HepG2 (cell line): ENCODE measurements around the gene COG5. TPM values are rescaled to one million over a fixed set of nuclear protein-coding genes. Genes with fewer than 3 reads are reported as not detected.
A peak's percentile ranks its signal among the peaks of the same experiment; 100 is the strongest.

ENCODE experiments used
- CBX1 ChIP-seq: IDR thresholded peaks from one replicate; pipeline ENCODE4 v1.6.1; 2016; ENCODE audit warnings: antibody characterized with exemption, low read depth
- CREB1 ChIP-seq, 2 experiments: fragments of 450-650 bp in 1 of 2; IDR thresholded peaks; 2 replicates each; pipeline ENCODE4 v1.6.1; 2016 to 2017; ENCODE audit warnings: control low read depth in 1 of 2, mild to moderate bottlenecking in 1 of 2, missing compliant biosample characterization in 1 of 2, missing genetic modification characterization in 1 of 2
- FOXJ3 ChIP-seq: sonication (generic); formaldehyde crosslinking; IDR thresholded peaks from 2 replicates; pipeline ENCODE4 v1.4.0; 2020; ENCODE audit warnings: missing genetic modification reagents, mild to moderate bottlenecking, borderline replicate concordance
- FUBP1 ChIP-seq: sonication (generic); formaldehyde crosslinking; IDR thresholded peaks from 2 replicates; pipeline ENCODE4 v1.5.1; 2020; ENCODE audit warnings: missing genetic modification reagents, mild to moderate bottlenecking, borderline replicate concordance
- HDAC2 ChIP-seq: sonication (generic); formaldehyde crosslinking; IDR thresholded peaks from 2 replicates; pipeline ENCODE4 v1.4.0; 2020; ENCODE audit warnings: missing genetic modification reagents
- NFKBIZ ChIP-seq: IDR thresholded peaks from 2 replicates; pipeline ENCODE4 v1.6.1; 2018; ENCODE audit warnings: missing genetic modification reagents, missing compliant biosample characterization
- NR2F1 ChIP-seq, 2 experiments: fragments of 450-650 bp in 1 of 2; formaldehyde crosslinking in 1 of 2; IDR thresholded peaks; 2 replicates each; pipeline versions ENCODE4 v1.5.0 to v1.6.1; 2016 to 2020; ENCODE audit warnings: mild to moderate bottlenecking in 1 of 2, missing compliant biosample characterization in 1 of 2, missing genetic modification reagents in 1 of 2, moderate library complexity in 1 of 2
- RFX1 ChIP-seq: fragments of 450-650 bp; IDR thresholded peaks from 2 replicates; pipeline ENCODE4 v1.6.1; 2017
- SUZ12 ChIP-seq: fragments of 150-350 bp; IDR thresholded peaks from 2 replicates; pipeline ENCODE4 v1.6.1; 2014; ENCODE audit warnings: low read depth, low read length
- TARDBP ChIP-seq: sonication (generic); formaldehyde crosslinking; IDR thresholded peaks from 2 replicates; pipeline ENCODE4 v1.8.0; 2022; ENCODE audit warnings: mild to moderate bottlenecking, missing genetic modification reagents
- ZBTB25 ChIP-seq: IDR thresholded peaks from 2 replicates; pipeline ENCODE4 v1.6.1; 2018; ENCODE audit warnings: missing genetic modification reagents
- ZNF280B ChIP-seq: sonication (generic); formaldehyde crosslinking; IDR thresholded peaks from 2 replicates; pipeline ENCODE4 v1.5.0; 2020; ENCODE audit warnings: missing genetic modification reagents, mild to moderate bottlenecking, borderline replicate concordance
- polyA plus RNA-seq, 8 experiments: library from polyadenylated mRNA; depleted of rRNA in 3 of 8; stranded (reverse) in 7 of 8; unstranded in 1 of 8; fragments of >200 nt; fragmentation: Illumina TruSeq in 4 of 8; extraction: Trizol in 4 of 8; gene quantifications; 2 replicates each; pipeline versions ENCODE4 v1.2.1 to v1.2.3, GENCODE V29; 2011 to 2016; ENCODE audit warnings: low read depth in 4 of 8, missing spikeins in 1 of 8, mixed read lengths in 1 of 8; ENCODE audit not compliant: insufficient read depth in 1 of 8
- total RNA-seq, 5 experiments: library from RNA; depleted of rRNA; stranded (reverse); fragments of >200 nt; fragmentation: Illumina TruSeq; extraction: Trizol; gene quantifications; 2 replicates each; pipeline ENCODE4 v1.2.3, GENCODE V29; 2016; ENCODE audit warnings: low read depth in 1 of 5
- TF ChIP-seq, protein P1 (sequence below): IDR thresholded peaks from 2 replicates; pipeline ENCODE4 v1.6.1; 2016; ENCODE audit warnings: missing compliant biosample characterization, missing genetic modification reagents, borderline replicate concordance
- TF ChIP-seq, protein P2 (sequence below): sonication (generic); formaldehyde crosslinking; IDR thresholded peaks from 2 replicates; pipeline ENCODE4 v1.4.0; 2020; ENCODE audit warnings: mild to moderate bottlenecking, missing genetic modification reagents
- TF ChIP-seq, protein P3 (sequence below): sonication (generic); formaldehyde crosslinking; IDR thresholded peaks from 2 replicates; pipeline ENCODE4 v1.4.0; 2020; ENCODE audit warnings: missing genetic modification reagents

The COG5 gene
- total and polyA plus RNA-seq, 2 of the 13 experiments (the other 11 are each of a cell fraction or from before 2014, with no cell fraction given): 20.4 to 31.3 TPM

DNA sequence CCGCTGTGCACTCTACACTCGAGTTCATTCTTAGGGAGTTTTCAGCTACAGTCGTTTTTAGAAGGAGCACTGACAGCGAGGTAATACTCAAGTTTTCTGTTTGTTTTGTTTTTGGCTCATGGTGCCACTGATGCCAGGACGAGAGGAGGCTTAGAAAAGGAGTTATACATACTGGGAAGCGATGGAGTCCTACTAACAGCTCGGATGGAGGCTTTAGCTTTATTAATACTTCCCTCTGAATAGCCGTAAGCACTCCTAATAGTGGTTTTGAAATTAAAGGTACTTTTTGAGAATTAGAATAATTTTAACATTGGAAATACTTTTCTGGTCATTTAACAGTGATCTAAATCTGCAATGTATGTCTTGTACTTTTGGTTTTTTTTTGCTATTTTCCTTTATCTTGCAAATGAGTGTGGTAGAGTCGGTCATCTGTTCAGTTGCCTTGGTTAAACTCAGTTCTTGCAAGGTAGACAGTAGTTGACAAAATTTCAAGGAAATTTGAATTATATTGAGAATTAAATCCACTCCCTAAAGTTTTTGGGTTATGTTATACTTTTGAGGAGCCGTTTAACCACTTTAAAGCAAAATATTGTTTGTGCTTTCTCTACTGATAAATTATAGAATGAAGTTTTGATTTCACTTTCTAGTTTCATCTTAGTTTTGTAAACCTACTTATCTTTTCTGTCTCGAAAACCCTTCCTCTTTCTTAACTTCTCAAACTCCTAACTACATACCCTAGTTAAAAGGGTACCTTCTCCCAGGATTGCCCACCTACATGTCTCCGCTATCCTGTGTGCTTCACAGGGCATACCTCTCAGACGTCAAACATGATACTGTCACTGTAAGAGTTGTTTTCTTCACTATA lies 393.4 kb downstream of the COG5 start (continued):
- TF ChIP-seq NR2F1 (CRISPR knock-in tag; IDR thresholded peaks at IDR 0.05): no peak
- TF ChIP-seq CREB1 (IDR thresholded peaks at IDR 0.05): no peak
- TF ChIP-seq CREB1 (CRISPR knock-in tag; IDR thresholded peaks at IDR 0.05): peak; percentile 50; the same call in 1 of the 2 replicates
- 0 out of 2 replicates have a peak, but pooled peaks have one; percentile 3 for TF ChIP-seq TARDBP (CRISPR knock-in tag)
- TF ChIP-seq FOXJ3 (CRISPR knock-in tag): peak; percentile 17; the same call in 1 of the 2 replicates
- TF ChIP-seq RFX1: no peak
- TF ChIP-seq ZBTB25 (CRISPR knock-in tag): 0 out of 2 replicates have a peak, but pooled peaks have one; percentile 14
- 0 out of 2 replicates have a peak, but pooled peaks have one; percentile 11 for TF ChIP-seq NFKBIZ
- no peak for TF ChIP-seq SUZ12
- TF ChIP-seq, protein P1, sequence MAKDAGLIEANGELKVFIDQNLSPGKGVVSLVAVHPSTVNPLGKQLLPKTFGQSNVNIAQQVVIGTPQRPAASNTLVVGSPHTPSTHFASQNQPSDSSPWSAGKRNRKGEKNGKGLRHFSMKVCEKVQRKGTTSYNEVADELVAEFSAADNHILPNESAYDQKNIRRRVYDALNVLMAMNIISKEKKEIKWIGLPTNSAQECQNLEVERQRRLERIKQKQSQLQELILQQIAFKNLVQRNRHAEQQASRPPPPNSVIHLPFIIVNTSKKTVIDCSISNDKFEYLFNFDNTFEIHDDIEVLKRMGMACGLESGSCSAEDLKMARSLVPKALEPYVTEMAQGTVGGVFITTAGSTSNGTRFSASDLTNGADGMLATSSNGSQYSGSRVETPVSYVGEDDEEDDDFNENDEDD (CRISPR knock-in tag): no peak
- TF ChIP-seq, protein P2, sequence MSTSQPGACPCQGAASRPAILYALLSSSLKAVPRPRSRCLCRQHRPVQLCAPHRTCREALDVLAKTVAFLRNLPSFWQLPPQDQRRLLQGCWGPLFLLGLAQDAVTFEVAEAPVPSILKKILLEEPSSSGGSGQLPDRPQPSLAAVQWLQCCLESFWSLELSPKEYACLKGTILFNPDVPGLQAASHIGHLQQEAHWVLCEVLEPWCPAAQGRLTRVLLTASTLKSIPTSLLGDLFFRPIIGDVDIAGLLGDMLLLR (CRISPR knock-in tag): peak; percentile 42; the same call in 1 of the 2 replicates
- TF ChIP-seq, protein P3, sequence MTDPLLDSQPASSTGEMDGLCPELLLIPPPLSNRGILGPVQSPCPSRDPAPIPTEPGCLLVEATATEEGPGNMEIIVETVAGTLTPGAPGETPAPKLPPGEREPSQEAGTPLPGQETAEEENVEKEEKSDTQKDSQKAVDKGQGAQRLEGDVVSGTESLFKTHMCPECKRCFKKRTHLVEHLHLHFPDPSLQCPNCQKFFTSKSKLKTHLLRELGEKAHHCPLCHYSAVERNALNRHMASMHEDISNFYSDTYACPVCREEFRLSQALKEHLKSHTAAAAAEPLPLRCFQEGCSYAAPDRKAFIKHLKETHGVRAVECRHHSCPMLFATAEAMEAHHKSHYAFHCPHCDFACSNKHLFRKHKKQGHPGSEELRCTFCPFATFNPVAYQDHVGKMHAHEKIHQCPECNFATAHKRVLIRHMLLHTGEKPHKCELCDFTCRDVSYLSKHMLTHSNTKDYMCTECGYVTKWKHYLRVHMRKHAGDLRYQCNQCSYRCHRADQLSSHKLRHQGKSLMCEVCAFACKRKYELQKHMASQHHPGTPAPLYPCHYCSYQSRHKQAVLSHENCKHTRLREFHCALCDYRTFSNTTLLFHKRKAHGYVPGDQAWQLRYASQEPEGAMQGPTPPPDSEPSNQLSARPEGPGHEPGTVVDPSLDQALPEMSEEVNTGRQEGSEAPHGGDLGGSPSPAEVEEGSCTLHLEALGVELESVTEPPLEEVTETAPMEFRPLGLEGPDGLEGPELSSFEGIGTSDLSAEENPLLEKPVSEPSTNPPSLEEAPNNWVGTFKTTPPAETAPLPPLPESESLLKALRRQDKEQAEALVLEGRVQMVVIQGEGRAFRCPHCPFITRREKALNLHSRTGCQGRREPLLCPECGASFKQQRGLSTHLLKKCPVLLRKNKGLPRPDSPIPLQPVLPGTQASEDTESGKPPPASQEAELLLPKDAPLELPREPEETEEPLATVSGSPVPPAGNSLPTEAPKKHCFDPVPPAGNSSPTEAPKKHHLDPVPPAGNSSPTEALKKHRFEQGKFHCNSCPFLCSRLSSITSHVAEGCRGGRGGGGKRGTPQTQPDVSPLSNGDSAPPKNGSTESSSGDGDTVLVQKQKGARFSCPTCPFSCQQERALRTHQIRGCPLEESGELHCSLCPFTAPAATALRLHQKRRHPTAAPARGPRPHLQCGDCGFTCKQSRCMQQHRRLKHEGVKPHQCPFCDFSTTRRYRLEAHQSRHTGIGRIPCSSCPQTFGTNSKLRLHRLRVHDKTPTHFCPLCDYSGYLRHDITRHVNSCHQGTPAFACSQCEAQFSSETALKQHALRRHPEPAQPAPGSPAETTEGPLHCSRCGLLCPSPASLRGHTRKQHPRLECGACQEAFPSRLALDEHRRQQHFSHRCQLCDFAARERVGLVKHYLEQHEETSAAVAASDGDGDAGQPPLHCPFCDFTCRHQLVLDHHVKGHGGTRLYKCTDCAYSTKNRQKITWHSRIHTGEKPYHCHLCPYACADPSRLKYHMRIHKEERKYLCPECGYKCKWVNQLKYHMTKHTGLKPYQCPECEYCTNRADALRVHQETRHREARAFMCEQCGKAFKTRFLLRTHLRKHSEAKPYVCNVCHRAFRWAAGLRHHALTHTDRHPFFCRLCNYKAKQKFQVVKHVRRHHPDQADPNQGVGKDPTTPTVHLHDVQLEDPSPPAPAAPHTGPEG (CRISPR knock-in tag): 0 out of 2 replicates have a peak, but pooled peaks have one; percentile 34
- TF ChIP-seq HDAC2 (CRISPR knock-in tag): no peak
- TF ChIP-seq FUBP1 (CRISPR knock-in tag): no peak
- no peak for TF ChIP-seq ZNF280B (CRISPR knock-in tag)
- no peak for TF ChIP-seq CBX1
